Ovary (tissue), 9 donors: ENCODE results near the gene DBF4B. TPM values are rescaled to one million over a fixed set of nuclear protein-coding genes. Genes with fewer than 3 reads are reported as not detected.

Experiments
- DNase-seq, 5 donors: peaks; one replicate each; pipeline ENCODE4 v3.0.0-alpha.2; 2019 to 2020
- H3K27ac ChIP-seq, 2 donors: fragments of 200-600 bp; one replicate each; pipeline versions ENCODE4 v1.5.1 to v1.8.0; 2019 to 2022
- H3K27me3 ChIP-seq: fragments of 200-600 bp; one replicate; pipeline ENCODE4 v1.8.0; 2022
- H3K36me3 ChIP-seq: fragments of 200-600 bp; sonication (generic); one replicate; pipeline ENCODE4 v1.5.1; 2019
- H3K4me1 ChIP-seq: one replicate; pipeline ENCODE4 v1.8.1; 2013; ENCODE audit warnings: mild to moderate bottlenecking, moderate library complexity; ENCODE audit not compliant: insufficient read depth
- H3K4me3 ChIP-seq: fragments of 200-600 bp; sonication (generic); one replicate; pipeline ENCODE4 v1.5.1; 2017
- H3K9me3 ChIP-seq, 2 donors: fragments of 200-600 bp in 1 of 2; sonication (generic) in 1 of 2; one replicate each; pipeline versions ENCODE4 v1.5.1 to v1.8.1; 2013 to 2019; ENCODE audit warnings: mild to moderate bottlenecking in 1 of 2, moderate library complexity in 1 of 2
- CTCF ChIP-seq, 3 donors: fragments of 450-650 bp in 2 of 3; fragments of 200-600 bp in 1 of 3; IDR thresholded peaks; one replicate each; pipeline versions ENCODE4 v1.5.1 to v1.8.0; 2016 to 2022; ENCODE audit warnings: antibody characterized with exemption in 3 of 3, mild to moderate bottlenecking in 1 of 3
- EP300 ChIP-seq: sonication (generic); formaldehyde crosslinking; IDR thresholded peaks from one replicate; pipeline ENCODE4 v1.6.1; 2017; ENCODE audit warnings: antibody characterized with exemption
- POLR2A ChIP-seq: fragments of 450-650 bp; IDR thresholded peaks from one replicate; pipeline ENCODE4 v1.6.1; 2017; ENCODE audit warnings: antibody characterized with exemption, mild to moderate bottlenecking, moderate library complexity
- WGBS, 3 donors: extraction: QIAGEN DNeasy Blood & Tissue Kit in 1 of 3; methylation state at CpG; one replicate each; pipeline versions ENCODE4 v1.1.5 to v1.1.7; 2013 to 2017; 5-methylcytosine and 5-hydroxymethylcytosine counted together
- intact Hi-C, 4 donors: fragments of 100-400 bp; cut with DNase I; formaldehyde crosslinking; loops; one replicate each; pipeline versions ENCODE4 v1.11.0 to v1.15.1; 2022 to 2023
- polyA plus RNA-seq, 2 donors: library from polyadenylated mRNA; stranded (reverse); fragments of 200-250 nt in 1 of 2; fragments of 350-450 nt in 1 of 2; fragmentation: Illumina TruSeq in 1 of 2; extraction: RNeasy Lipid Tissue Mini Kit (QIAGEN cat#74804) in 1 of 2; gene quantifications; one replicate each; pipeline ENCODE4 v1.2.3, GENCODE V29; 2013 to 2014
- small RNA-seq: library from RNA; depleted of rRNA; stranded (forward); fragments of <200 nt; gene quantifications from one replicate; pipeline ENCODE3, GENCODE V24; 2016
- total RNA-seq, 7 donors: library from RNA; depleted of rRNA in 2 of 7; stranded (reverse); fragments of >200 nt in 2 of 7; fragmentation: NEBNext Ultra II Directional in 3 of 7; extraction: Animal tissue kit (Norgen Biotek cat#: 25700) in 3 of 7; gene quantifications; one replicate each; pipeline versions ENCODE4 v1.1.0 to v1.2.4, GENCODE V29; 2016 to 2023
- donor health status: DM: no; HTN: no; CAD: no; lungs with moderate emphysema.
- donor health status: DM: no; HTN: no; CAD: no.
- donor health status: Bipolar disorder and iron deficiency.
- donor health status: DM: yes; HTN: yes; CAD: no.
- donor health status: DM: no; HTN: no; CAD: no.
- donor health status: DM: yes; HTN: yes; CAD: no.

The DBF4B gene
- total and polyA plus RNA-seq, 9 donors: 3.1 to 9.7 (median 6.7) TPM

- H3K4me1 ChIP-seq: no peaks in the 10 kb centered on the region
Measured at GRCh38 chr17:44797802-44798201, 89.3 kb downstream of the DBF4B start.

DNA sequence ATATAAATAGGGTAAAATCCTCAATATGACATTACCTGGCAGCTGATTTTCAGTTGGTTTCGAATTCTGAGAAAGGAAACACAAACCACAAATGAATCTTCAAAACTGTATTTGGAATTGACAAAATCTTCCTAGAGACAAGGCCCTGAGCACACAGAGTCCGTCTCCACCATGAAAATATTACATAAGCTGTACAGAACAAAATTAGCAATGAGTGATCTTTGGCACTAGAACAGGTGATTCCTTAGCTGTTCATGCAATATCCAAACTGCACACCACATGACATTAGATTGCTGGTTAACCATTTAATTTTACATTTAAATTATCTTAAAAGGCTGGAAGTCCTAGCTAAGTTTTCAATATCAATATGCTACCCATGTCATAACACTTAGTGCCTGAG lies 89.9 kb downstream of the DBF4B start:
- intact Hi-C loops: no loop called here
- no peak for DNase-seq
- no peaks in the 10 kb centered on the region for H3K27me3 ChIP-seq
- TF ChIP-seq CTCF (IDR thresholded peaks at IDR 0.05): no peak
- TF ChIP-seq EP300: no peak
- TF ChIP-seq POLR2A: no peak
- H3K36me3 ChIP-seq: no peaks in the 10 kb centered on the region
- H3K4me1 ChIP-seq: no peaks in the 10 kb centered on the region
- H3K9me3 ChIP-seq: no peaks in the 10 kb centered on the region
- H3K27ac ChIP-seq: no peak overlapping the region
- no peak overlapping the region for H3K4me3 ChIP-seq
- 71 to 90% (median 80%) methylated on average over 2 of the region's 2 CpGs for WGBS, 3 donors

More at GRCh38 chr17:44797802-44798201, 89.3 kb downstream of the DBF4B start:
- H3K27me3 ChIP-seq: no peaks in the 10 kb centered on the region
- H3K9me3 ChIP-seq: no peaks in the 10 kb centered on the region
- peak in 1 of 5 donors; percentile 3 for DNase-seq
- H3K36me3 ChIP-seq: no peaks in the 10 kb centered on the region
- no peak overlapping the region for H3K27ac ChIP-seq
- TF ChIP-seq EP300: no peak
- TF ChIP-seq POLR2A: no peak
- no peak for TF ChIP-seq CTCF (IDR thresholded peaks at IDR 0.05)
- no peak overlapping the region for H3K4me3 ChIP-seq
- WGBS, 3 donors: 76 to 81% (median 76%) methylated on average over 11 of the region's 11 CpGs
- intact Hi-C loops: no loop called here

Small RNA genes within 50 kb of the gene (small RNA-seq; reads per million reads assigned to genes)
- not detected for gene RN7SL819P

Other genes starting within 250 kb of the DBF4B start
- gene GPATCH8, start 205.3 kb upstream of the DBF4B start, total RNA-seq: 10 to 100 TPM; 27.6 to 57.3 (median 48.9) TPM
- gene GPATCH8, start 205.3 kb upstream of the DBF4B start, polyA plus RNA-seq: 10 to 100 TPM; 20.5 to 40.4 TPM
- 10 to 100 TPM in 3 of 7 donors, 1 to 10 TPM in 4; 1.6 to 12.5 (median 9.3) TPM for gene FZD2, start 151.2 kb upstream of the DBF4B start, total RNA-seq
- gene FZD2, start 151.2 kb upstream of the DBF4B start, polyA plus RNA-seq: 1 to 10 TPM in 1 of 2 donors, under 1 TPM in 1; 0.08 to 5.3 TPM
- gene MEIOC, start 52.2 kb upstream of the DBF4B start, total RNA-seq: not detected
- gene MEIOC, start 52.2 kb upstream of the DBF4B start, polyA plus RNA-seq: under 1 TPM in 1 of 2 donors, not detected in 1; 0.07 TPM
- 10 to 100 TPM in 6 of 7 donors, 1 to 10 TPM in 1; 9.8 to 15.1 (median 11.3) TPM for gene CCDC43, start 18.9 kb upstream of the DBF4B start, total RNA-seq
- gene CCDC43, start 18.9 kb upstream of the DBF4B start, polyA plus RNA-seq: 10 to 100 TPM in 1 of 2 donors, 1 to 10 TPM in 1; 8.4 to 14.9 TPM
- gene ADAM11, start 50.3 kb downstream of the DBF4B start, total RNA-seq: 1 to 10 TPM in 4 of 7 donors, under 1 TPM in 3; 0.12 to 2.3 (median 1.5) TPM
- 1 to 10 TPM in 1 of 2 donors, under 1 TPM in 1; 0.17 to 1.1 TPM for gene ADAM11, start 50.3 kb downstream of the DBF4B start, polyA plus RNA-seq
- 1 to 10 TPM; 1.3 to 6.4 (median 4.3) TPM for gene GJC1, start 121.6 kb downstream of the DBF4B start, total RNA-seq
- gene GJC1, start 121.6 kb downstream of the DBF4B start, polyA plus RNA-seq: 10 to 100 TPM in 1 of 2 donors, 1 to 10 TPM in 1; 3.8 to 18.4 TPM
- gene HIGD1B, start 139.2 kb downstream of the DBF4B start, total RNA-seq: 1 to 10 TPM; 1.1 to 5.6 (median 2.0) TPM
- 1 to 10 TPM; 6.3 to 6.8 TPM for gene HIGD1B, start 139.2 kb downstream of the DBF4B start, polyA plus RNA-seq
- 10 to 100 TPM; 28.4 to 78.7 (median 62.5) TPM for gene EFTUD2, start 190.8 kb downstream of the DBF4B start, total RNA-seq
- 100 to 1,000 TPM in 1 of 2 donors, 10 to 100 TPM in 1; 22.2 to 111 TPM for gene EFTUD2, start 190.8 kb downstream of the DBF4B start, polyA plus RNA-seq
- 1 to 10 TPM in 2 of 7 donors, under 1 TPM in 4, not detected in 1; 0.08 to 1.8 (median 0.49) TPM for gene GFAP, start 206.8 kb downstream of the DBF4B start, total RNA-seq
- under 1 TPM; 0.27 to 0.97 TPM for gene GFAP, start 206.8 kb downstream of the DBF4B start, polyA plus RNA-seq
- under 1 TPM in 4 of 7 donors, not detected in 3; 0.10 to 0.79 (median 0.20) TPM for gene KIF18B, start 239.1 kb downstream of the DBF4B start, total RNA-seq
- under 1 TPM; 0.13 to 0.19 TPM for gene KIF18B, start 239.1 kb downstream of the DBF4B start, polyA plus RNA-seq